Fibroblast of mammary gland (primary cell): ENCODE results near the gene NSMF.

Experiments used
- DNase-seq: peaks from one replicate; pipeline ENCODE4 v3.0.0-alpha.2; 2010; ENCODE audit warnings: low read depth
- H3K4me3 ChIP-seq: 2 replicates; pipeline ENCODE4 v1.5.1; 2011; ENCODE audit warnings: low read depth, mild to moderate bottlenecking, low read length, moderate library complexity; ENCODE audit not compliant: control insufficient read depth
- TF ChIP-seq, protein P1 (sequence below): conservative IDR thresholded peaks from 2 replicates; pipeline ENCODE4 v1.5.1; 2011; ENCODE audit warnings: low read depth, low read length, inconsistent platforms; ENCODE audit not compliant: control insufficient read depth, insufficient read depth

Gene NSMF

DNA sequence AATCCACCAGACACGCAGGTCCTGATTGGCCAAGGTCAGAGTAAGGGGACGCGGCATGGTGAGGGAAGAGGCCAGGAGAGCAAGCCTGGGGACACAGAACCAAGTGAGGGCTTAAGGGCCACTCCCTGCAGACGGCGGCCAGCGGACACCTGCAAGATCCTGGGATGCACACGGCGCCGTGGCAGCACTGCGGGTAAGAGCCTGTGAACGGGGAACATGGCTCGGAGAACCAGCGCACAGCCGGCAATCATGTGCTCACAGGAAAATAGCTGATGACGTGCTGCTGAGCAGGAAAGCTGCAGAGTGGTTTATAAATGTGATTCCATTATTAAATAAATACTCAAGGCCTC lies 27.0 kb upstream of the NSMF start:
- TF ChIP-seq, protein P1, sequence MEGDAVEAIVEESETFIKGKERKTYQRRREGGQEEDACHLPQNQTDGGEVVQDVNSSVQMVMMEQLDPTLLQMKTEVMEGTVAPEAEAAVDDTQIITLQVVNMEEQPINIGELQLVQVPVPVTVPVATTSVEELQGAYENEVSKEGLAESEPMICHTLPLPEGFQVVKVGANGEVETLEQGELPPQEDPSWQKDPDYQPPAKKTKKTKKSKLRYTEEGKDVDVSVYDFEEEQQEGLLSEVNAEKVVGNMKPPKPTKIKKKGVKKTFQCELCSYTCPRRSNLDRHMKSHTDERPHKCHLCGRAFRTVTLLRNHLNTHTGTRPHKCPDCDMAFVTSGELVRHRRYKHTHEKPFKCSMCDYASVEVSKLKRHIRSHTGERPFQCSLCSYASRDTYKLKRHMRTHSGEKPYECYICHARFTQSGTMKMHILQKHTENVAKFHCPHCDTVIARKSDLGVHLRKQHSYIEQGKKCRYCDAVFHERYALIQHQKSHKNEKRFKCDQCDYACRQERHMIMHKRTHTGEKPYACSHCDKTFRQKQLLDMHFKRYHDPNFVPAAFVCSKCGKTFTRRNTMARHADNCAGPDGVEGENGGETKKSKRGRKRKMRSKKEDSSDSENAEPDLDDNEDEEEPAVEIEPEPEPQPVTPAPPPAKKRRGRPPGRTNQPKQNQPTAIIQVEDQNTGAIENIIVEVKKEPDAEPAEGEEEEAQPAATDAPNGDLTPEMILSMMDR = no peak
- no peak for DNase-seq
- no peak overlapping the region for H3K4me3 ChIP-seq

DNA sequence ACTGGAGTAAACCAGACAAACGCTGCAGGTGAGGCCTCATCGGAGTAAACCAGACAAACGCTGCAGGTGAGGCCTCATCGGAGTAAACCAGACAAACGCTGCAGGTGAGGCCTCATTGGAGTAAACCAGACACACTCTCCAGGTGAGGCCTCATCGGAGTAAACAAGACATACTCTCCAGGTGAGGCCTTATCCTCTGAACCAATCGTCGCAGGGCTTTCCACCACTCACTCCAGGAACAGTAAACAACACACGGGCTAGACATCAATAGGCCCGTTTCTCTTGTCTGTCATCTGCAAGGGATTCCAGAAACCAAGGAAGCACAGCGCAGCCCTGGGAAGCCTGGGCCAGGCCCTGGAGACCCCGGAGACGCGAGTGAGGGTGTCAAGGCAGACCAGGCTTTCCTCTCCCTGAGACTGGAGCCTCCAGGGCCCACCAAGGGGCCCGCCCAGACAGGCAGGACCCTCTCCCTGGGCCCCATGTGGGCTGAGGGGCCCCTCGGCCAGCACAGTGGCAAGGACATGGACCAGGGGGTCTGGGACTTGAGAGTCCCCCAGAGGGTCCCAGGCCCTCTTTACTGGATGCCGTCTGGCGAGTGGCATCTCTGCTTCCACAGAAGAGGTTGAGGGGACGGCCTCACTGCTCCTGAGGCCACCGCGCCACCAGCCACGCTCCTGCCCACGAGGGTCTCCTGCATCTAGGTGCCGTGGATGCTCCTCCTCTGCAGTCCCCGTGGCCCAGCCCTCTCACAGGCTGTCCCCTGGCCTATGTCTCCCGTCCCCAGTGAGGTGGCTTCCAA lies 26.4 kb upstream of the NSMF start:
- TF ChIP-seq, protein P1 = no peak
- no peak overlapping the region for H3K4me3 ChIP-seq
- no peak for DNase-seq

DNA sequence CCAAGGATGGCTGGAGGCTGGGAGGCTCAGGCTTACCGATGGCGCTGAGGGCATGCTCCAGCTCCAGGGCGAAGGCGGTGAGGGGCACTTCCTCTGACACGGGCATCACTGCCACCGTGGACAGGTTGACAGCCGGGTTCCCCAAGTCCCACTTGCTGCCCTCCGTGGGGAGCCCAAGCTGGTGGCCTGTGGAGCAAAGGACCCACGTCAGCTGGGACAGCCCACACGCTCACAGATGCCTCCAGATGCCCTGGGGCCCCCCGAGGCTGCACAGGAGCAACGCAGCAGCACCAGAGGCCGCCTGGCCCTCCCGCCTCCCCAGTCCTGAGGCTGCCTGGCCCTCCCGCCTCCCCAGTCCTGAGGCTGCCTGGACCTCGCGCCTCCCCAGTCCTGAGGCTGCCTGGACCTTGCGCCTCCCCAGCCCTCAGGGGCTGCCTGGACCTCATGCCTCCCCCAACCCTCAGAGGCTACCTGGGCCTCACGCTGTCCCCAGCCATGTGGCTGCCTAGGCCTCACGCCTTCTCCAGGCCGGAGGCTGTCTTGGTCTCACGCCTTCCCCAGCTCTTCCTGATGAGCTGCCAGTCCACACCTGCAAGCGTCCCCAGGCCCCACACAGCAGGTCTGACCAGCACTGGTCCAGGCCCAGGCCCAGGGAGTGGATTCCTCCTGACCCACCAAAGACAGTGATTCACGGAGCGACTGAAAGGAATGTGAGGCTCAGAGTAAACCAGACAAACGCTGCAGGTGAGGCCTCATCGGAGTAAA lies 25.6 kb upstream of the NSMF start:
- H3K4me3 ChIP-seq = no peak overlapping the region
- TF ChIP-seq, protein P1 = no peak
- DNase-seq = no peak

DNA sequence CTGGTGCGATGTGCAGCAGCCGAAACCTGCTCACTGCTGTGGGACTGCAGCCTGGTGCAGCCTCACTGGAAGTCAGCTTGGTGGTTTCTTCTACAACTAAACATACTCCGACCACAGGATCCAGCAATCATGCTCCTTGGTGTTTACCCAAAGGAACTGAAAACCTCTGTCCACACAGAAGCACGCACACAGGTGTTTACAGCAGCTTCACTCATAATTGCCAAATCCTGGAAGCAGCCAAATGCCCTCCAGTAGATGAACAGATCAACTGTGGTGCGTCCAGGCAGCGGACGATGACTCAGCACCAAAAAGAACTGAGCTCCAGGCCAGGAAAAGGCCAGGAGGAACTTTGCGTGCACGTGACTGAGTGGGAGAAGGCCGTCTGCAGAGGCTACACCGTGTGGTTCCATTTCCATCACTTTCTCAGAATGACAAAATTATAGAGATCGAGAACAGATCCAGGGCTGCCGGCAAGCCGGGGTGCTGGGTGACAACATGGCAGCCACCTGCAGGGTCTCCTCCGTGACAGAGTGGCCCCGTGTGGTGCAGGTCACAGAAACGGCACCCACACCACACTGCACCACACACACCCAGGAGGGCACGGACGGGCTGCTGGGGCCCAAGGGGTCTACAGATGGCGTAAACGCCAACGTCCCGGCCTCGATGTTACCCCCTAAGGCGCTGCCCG lies 23.1 kb upstream of the NSMF start:
- DNase-seq = peak; percentile 85
- H3K4me3 ChIP-seq = no peak overlapping the region
- TF ChIP-seq, protein P1 = no peak

GRCh38 chr9:137480686-137481683 lies 21.9 kb upstream of the NSMF start:
- no peak overlapping the region for H3K4me3 ChIP-seq
- TF ChIP-seq, protein P1 = no peak
- no peak for DNase-seq
